GM18909 (cell line): ENCODE results near the gene VILL.
"Not testable (repeated sequence)": the region's sequence is repeated elsewhere in the genome, so short reads cannot be mapped to it uniquely, and the experiment has no call there.

ENCODE experiments used
- ATAC-seq: cut with Tn5 transposase; IDR thresholded peaks from one replicate; pipeline ENCODE4 v1.9.1; 2021; ENCODE audit warnings: mild to moderate bottlenecking; ENCODE audit not compliant: unreplicated experiment, poor library complexity

Gene VILL

GRCh38 chr3:37984596-37984995 lies 6.0 kb upstream of the VILL start:
- no peak for ATAC-seq

- no peak for ATAC-seq
Observed at GRCh38 chr3:37985637-37986320, 4.8 kb upstream of the VILL start.

- ATAC-seq: no peak
Observed at GRCh38 chr3:37986479-37987314, 3.9 kb upstream of the VILL start.

- no peak for ATAC-seq
Observed at GRCh38 chr3:37987315-37987697, 3.3 kb upstream of the VILL start.

GRCh38 chr3:37987751-37988179 lies 2.8 kb upstream of the VILL start:
- no peak for ATAC-seq

- not testable (repeated sequence) for ATAC-seq
Observed at GRCh38 chr3:37988376-37988775, 2.2 kb upstream of the VILL start.

- ATAC-seq: no peak
Observed at GRCh38 chr3:37988931-37989525, 1.6 kb upstream of the VILL start.

- no peak for ATAC-seq
Observed at GRCh38 chr3:37989821-37990480, 635 bp upstream of the VILL start.

GRCh38 chr3:37991109-37991508 lies 523 bp downstream of the VILL start:
- ATAC-seq: no peak

GRCh38 chr3:37991823-37992222 lies 1.2 kb downstream of the VILL start:
- no peak for ATAC-seq

GRCh38 chr3:37992271-37993066 lies 1.9 kb downstream of the VILL start:
- ATAC-seq: no peak

GRCh38 chr3:37993067-37993455 lies 2.5 kb downstream of the VILL start:
- no peak for ATAC-seq

GRCh38 chr3:37993460-37993819 lies 2.9 kb downstream of the VILL start:
- no peak for ATAC-seq

GRCh38 chr3:37993820-37994638 lies 3.4 kb downstream of the VILL start:
- ATAC-seq: peak; percentile 61

GRCh38 chr3:37994639-37994972 lies 4.0 kb downstream of the VILL start:
- peak; percentile 4 for ATAC-seq

- no peak for ATAC-seq
Observed at GRCh38 chr3:37995652-37996641, 5.4 kb downstream of the VILL start.

- ATAC-seq: peak; percentile 58
Observed at GRCh38 chr3:37996785-37997301, 6.3 kb downstream of the VILL start.

GRCh38 chr3:37997342-37997741 lies 6.8 kb downstream of the VILL start:
- no peak for ATAC-seq
